ENCODE results near the gene MEIS2.

Gene MEIS2

DNA sequence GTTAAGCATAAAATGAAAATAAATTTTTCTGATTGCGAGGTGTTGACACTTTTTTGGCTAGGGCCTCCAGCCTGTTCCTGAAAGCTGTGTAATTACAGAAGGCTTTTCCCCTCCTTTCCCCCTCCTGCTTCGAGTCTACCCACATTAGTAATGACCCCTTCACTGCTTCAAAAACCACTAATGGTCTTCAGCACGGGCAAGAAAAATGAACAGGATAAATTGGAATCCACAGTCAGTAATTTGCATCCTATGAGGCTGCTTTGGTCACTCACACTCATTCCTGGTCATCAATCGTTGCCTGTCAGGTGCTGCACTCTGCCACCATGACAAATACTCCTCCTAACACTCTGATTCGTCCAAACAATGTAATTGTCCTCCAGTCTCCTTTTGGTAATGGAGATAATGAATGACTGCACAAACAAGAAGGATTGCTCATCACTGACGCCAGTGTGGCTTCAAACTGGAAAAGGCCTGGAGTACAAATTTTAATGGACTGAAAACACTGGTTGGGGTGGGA is 148.6 kb downstream of the MEIS2 start:
- DNase-seq = no peak

DNA sequence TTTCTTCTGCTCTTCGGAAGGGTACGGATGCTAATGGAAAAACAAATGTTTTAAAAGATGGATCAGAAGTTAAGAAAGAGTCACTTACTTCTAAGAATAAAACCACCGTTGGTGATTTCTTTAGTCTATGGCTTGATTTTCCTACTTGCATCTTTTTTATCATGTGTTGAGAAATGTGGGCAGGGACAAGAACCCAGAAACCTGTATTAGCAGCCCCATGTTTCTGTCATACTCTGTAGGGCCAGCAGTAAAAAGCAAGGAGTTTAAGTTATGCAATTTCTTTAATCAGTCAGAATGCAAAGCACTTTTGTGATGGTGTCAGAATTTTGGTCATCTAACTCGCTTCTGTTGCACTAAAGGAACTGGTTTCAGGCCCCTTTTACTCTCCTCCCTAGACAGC is 150.0 kb downstream of the MEIS2 start:
- no peak for DNase-seq

DNA sequence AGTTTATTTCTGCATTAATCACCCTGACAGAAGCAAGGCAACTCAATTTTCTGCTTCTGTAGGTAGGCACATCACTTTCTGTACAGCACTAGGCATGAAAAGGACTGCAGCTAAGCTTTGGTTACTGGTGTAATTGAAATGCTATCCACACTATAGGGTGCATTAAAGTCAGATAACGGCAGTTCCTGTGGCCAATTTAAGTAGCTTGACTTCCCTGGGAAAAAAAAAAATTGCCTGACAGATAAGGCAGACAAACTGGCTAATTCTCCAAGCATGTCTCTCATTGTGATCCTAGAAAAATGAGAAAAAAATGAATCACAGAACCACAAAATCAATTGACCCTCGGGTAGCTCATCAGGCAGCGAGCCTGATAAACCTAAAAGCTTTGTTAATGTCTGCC is 151.4 kb downstream of the MEIS2 start:
- DNase-seq = no peak

DNA sequence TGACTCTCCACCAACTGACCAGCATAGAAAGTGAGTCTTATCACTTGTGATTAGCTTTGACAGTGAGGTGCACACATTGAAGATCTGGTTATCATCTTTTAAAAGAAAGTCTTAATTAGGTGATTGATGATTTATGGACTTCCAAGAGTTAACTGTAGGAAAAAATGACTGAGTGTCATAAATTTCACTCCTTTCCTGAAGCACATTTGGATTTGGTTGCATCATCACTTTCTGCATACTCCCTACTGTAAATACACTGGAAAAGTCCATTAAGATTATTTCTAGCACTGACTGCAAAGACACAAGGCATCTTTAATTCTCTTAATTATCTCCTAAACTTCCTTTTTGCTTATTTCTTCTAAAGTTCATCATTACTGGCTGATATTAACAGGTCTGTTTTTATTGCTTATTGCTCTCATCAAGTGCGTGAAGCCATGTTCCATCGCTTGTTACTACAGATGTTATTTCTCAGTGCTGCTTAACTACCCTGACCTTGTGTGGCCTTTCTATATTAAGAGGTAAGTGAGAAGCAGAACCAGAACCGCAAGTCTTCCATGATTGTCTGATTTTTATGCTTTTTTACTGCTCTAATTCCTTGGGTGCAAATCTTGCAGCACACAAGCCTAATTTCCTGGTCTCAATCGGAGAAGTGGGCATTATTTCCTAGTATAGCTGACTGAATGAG is 153.2 kb downstream of the MEIS2 start:
- no peak for DNase-seq

DNA sequence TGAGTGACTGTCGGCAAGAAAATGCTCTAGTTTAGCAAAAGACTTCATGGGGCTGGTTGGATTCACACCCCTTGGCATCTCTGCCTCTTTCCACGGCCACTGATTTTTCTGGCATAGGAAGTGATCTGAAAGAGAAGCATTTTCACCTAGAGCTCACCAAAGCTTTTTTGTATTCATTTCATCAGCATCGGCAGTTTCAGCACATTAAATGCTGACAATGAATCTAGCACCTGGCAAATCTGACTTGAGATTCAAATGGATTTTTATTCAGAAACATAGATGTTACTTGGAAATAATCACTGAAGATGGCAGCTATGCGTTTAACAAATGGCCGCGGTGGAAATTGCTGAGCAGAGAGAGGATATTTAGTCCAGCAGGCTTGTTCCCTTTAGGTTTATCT is 155.9 kb downstream of the MEIS2 start:
- no peak for DNase-seq

DNA sequence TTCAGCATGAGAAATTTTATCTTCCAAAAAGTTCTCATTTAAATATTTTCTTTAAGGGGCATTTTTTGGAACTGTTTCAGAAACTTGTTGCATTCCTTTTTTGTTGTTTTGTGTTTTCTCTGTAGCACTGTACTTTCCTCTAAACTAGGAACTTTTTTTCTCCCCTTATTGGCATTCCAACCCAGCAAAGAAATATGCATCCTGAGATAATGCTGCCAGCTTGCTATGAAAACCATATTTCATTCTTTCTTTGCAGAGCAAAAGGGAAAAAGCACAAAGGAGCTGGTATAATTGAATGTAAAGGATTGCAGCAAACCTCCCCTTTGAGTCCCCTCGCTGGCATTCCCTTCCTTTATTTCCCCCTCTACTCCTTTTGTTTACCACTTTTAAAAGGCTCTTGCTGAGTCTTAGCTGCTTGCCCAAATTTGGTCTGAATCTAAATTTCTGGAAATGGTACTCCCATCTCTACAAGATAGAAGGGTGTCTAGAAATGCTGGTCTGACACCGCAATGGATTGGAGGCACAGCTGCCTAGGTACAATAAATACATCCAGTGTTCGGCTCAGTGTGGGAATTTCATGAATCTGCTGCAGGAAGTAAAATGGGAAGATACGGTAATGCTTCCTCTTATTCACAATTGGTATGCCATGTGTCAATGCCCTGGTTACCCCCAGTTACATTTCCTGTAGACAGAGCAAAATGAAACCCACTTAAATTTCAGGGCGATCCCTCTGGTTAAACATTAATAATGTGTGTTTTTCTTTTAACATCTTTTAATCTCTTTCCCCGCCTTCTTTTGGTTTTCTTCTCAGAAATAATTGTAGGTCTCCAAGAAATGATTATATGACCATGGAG is 156.6 kb downstream of the MEIS2 start:
- DNase-seq = no peak

DNA sequence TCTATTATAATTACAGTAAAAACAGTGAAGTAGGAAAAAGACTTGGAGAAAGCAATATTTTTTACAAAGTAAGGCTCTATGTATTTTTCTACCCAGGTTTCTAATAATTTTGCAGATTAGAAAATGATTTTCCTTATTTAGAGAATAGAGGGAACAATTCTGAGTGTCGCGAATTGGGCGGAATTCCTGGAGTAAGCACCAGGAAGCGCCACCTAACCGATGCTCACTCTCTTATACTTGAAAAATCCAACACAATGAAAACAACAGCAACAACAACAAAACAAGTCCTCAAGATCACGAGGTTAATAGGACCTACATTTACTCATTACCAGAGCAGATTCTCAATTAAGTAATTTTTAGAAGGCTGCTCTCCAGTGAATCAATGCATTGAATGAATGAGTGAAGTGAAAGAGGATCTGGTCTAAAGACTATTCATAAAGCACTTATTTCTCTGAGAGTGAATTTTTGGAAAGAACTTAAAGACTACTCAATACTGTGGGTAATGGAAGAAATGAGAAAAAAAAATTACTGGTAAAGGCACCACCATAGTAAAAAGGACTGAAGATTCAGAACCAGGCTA is 158.0 kb downstream of the MEIS2 start:
- no peak for DNase-seq

DNA sequence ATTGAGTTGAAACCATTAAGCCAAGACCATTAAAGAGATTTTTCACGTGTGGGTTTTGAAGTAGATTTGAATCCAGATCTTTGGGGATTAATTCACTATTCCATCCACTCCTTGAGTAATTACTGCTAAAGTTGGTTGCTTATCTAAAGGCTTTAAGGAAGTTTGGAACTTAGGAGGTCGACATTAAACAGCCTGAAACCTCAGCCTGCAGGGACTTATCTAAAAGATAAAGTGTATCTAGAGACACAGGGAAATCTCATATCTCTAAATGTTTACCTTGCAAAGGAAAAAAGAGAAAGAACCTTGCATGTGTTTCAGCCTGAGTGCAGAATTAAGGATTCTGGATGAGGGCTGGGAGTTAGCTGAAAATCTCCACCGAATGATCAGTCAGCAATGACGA is 158.6 kb downstream of the MEIS2 start:
- no peak for DNase-seq

DNA sequence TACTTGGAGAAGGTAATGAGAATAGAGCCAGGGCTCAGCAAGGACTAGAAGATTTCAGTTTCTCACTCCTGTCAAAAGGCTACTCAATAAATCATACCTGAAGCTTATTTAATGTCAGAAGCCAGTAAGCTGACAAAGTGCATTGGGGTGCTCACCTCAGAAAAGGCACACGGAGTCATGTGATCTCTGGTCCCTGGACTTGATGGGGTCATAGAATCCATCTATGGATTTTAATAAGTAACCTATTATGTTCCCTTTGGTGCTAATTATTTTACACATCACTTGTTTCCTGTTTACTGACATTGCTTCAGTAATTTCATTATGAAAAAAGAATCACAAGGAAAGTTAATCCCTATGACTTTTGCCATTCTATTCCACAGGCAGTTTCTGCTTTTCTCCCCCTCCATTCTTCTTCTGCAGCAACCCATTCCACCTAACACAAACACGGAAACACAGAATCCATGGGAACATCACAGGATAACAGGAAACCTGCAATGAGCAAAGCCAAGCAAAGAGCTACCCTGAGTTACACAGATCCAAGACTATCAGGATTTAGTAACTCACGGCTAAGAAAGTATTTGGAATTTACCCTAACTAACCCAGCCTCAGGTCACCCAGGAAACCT is 159.6 kb downstream of the MEIS2 start:
- no peak for DNase-seq

DNA sequence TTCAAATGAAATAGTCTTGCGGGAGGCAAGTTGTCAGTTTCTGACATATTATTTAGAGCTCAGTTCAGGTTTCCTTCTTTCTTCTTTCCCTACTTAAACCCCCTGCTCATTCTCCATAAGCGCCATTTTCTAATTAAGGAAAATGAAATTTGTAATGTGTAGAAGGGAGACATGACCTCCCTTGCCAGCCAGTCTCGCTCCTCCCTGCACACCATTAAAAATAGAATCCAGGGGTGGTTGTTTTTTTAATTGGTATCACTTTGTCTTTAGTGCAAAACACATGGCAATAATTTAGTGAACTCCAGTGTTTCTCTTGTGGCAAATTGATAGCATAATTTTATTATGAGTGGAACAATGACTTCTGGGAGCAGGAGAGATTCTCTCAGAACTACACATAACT is 160.1 kb downstream of the MEIS2 start:
- no peak for DNase-seq

DNA sequence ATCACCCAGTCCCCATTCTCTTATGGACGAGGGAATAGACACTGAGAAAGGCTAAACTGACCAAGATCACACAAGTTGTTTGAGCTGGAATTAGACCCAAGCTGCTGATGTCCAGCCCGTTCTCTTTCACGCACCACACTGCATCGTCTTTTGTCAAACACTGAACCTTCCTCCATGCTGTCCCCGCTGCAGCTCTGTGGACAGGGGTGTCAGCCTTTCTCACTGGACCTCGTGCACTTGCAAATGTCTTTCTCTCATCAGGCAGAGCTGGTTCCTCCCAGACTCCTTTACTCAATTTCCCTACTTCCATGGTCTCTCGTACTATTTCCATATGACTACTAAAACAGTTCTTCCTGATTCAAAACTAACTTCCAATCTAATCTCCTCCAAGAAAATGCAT is 161.6 kb downstream of the MEIS2 start:
- no peak for DNase-seq

DNA sequence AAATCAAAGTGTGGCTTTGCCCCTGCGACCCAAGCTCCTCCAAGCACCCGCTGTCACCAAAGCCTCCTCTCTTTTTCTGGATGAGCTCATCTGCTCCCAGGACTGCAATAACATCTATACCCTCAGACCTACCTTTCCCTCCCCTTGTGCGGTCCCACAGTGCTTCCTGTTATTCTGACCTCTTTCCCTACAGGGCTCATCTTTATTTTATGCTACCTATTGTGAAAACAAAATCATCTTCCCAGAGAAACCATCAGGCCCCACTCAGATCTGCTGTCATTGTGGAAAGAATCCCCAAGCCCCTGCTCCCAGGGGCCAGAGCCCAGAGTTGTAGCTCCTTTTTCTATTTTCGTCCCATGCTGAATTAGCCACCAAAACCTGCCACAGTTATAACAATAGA is 162.2 kb downstream of the MEIS2 start:
- DNase-seq = no peak

DNA sequence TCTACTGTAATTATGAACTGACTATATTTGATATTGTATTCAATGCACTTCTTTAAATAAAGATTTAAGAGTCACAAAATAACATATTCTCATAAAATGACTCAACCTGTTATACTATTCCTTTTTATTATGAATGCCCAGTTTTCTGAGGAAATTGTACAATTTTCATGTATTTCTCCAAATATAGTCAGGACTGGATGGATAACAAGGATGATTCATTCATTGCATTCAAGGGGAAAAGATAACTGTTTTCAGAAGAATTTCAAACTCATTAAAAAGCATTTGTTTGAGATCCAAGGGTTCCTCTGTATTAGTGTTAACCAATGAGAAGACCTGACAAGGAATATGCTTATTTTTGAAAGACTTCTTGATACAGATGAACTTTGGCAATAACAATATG is 163.7 kb downstream of the MEIS2 start:
- DNase-seq = no peak

DNA sequence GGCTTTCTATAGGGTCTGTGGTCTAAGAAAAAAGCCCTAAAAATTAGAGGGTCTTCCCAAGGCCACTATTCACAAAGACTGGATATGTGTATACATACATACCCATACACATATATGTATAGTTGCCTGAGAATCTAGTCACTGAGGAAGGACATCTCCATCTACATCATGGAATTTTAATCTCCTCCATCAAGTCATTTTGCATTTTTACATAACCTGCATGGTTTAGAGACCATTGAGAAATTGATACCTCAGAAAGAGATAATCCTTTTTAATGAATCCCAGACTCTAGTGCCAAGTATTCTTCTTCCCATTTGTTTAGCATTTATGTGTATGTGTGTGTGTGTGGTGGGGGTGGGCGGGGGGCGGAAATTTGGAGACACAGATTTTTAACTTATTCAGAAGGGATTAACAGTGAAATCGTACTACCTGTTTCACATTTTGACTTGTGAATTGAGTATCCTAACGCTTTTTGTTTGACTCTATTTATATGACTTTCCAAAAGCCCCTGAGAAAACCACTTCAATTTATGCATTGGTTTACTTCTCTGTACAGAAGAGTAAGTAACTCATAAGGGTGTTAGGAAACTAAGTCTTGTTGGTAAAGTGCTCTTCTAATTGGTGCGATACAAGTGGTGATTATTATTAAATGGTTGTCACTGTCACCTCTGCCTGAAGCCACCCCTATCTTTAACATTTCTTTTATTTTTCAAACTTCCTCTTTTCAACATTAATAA is 166.9 kb downstream of the MEIS2 start:
- DNase-seq = no peak

DNA sequence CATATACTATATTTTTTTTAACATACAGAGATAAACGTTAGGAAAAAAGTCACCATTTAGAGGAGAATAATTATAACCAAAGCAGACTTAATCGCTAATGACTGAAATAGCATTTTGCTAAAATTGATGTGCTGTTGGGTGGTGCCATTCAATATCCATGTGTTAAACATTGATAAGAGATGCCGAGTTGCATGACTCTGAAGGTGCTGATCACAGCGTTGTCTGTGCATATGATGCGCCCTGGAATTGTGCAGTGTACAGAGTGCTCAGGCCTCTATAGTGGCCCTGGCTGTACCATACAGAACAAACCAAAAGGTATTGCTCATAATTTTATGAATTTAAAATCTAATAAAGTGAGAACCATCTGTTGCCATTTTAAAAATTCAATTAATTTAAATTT is 168.3 kb downstream of the MEIS2 start:
- DNase-seq = no peak

DNA sequence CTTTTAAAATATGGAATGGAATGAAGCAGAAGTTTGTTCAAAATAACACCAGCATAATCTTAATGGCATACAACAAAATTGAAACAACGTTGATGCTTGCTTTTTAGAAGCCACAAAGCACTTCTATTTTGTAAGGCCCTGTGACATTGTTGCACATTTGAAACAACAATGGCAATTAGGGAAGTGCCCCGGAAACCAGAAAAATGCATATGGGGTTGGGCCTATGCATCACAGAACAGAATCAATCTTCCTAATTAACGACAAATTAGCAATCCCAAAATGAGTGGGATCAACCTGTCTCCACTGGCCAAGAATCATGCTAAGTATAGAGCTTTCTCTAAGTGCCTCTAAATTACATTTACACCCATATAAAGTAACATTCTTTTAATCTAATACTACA is 168.9 kb downstream of the MEIS2 start:
- no peak for DNase-seq

DNA sequence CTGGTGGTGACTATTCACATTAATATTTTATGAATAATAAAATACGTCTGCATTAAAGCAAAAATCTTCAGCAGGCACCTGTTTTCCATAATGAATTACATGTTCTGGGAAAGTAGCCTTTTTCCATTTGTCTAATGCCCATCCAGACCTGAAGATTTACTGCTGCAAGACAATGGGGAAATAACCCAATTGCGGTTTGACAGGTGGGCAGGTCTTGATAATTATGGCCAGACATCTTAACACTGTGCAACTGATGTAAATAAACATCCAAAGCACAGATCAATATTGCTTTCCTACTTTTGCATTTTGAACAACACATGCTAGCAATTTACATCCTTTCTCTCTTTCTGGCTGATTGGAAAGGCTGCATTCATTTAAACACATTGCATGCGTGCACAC is 173.9 kb downstream of the MEIS2 start:
- DNase-seq = no peak

DNA sequence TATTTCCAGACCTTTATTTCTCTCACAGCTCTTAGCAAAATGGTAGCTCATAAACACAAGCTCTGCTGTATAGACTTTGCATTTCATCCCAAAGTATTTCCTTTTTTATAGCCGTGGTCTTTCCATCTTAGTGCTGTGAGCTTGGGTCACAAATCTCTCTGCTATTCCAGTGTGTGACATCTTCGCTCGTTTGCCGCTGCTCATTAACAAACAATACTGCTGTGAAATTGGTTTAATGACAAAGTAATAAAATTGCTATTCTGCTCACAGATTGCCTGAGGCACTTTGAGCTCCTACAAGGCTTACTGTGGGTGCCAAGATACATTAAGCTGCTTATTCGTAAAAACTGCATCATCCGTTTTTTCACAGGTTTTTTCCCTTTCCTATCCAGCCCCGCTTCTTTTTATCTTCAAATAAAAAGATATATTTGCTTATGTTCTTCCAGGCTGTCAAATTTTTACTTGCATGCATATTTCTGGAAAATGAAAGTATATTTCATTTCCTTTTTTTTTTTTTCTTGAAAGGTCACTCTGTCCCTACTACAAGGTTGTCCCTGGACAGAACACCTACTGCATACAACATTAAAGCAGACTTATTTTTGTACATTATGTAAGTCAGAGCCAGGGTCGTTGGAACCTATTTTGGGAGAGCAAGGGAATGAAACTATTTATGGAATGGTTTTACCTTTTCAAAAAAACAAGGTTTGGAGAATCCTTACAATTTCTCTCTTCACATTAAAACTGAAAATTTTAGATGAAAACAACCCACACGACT is 174.5 kb downstream of the MEIS2 start:
- DNase-seq = no peak

DNA sequence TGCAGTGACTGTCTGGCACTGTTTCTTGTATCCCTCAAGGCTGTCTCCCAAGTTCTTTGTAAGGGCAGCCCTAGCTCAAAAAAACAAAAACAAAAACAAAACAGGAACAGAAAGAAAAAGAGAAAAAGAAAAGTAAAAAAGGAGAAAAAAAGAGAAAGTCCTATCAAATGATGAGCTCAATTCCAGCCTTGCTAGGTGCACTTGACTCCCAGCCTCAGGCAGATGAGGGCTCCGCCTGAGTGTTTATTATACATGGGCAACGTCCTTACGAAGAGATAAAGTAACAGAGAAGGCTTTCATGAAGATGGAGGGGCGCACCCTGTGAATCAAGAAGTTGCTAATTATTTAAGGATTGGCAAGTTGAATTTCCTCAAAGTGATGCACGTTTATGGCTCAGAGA is 175.3 kb downstream of the MEIS2 start:
- no peak for DNase-seq

DNA sequence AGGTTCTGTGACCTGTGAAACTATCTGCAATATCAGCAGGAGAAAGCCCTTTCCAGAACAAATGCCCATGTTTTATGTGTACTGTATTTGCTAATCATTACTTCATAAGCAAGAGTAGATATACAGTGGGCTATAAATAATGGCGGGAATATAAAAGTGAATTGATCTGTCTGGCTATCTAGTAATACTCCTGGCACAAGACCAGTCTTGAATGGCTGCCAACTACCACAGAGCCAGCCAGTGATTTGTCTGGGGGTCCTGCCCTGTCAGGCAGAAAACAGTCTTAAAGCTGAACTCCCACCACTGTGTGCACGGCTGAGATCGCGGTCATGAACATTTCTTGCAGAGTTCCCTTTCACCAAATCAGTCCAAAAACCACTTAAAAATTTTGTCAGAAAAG is 176.3 kb downstream of the MEIS2 start:
- DNase-seq = no peak

DNA sequence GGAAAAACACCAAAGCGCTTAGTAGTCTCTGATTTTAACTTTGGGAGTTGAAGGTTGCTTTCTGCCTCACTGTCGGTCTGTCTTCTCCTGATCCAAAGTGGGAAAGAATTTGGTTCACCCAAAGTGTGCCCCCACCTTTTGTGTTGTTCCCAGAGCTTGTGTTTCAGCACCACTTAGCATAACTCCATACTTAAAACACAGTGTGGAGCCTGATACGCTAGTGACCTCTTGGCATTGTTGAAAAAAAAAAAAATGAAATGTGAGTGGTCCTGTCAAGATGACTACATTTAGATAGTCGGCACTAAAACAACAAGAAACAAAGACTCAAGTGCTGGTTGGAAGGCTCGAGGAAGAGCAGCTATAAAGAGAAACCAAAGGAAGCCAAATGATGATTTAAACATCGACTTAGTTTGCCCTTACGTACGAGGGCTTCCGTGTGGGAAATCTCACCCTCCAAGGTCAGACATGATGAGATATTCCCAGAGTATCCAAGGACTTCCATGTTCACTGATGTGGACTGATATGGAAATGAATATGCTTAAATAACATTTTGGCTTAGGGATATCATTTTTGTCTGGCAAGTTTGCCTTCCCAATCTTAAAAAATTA is 178.8 kb downstream of the MEIS2 start:
- DNase-seq = no peak

Data from OCI-M1 (cell line).